ENCODE results near the gene TAF8. TPM values are rescaled to one million over a fixed set of nuclear protein-coding genes. Genes with fewer than 3 reads are reported as not detected.

The TAF8 gene
- total RNA-seq, 1 donor from 2014 or later = 25.1 TPM

GRCh38 chr6:42120895-42121865 is 70.9 kb downstream of the TAF8 start:
- peak; percentile 55 for DNase-seq (ENCODE audit: low read depth)

GRCh38 chr6:42123379-42124103 is 73.2 kb downstream of the TAF8 start:
- DNase-seq (ENCODE audit: low read depth) = no peak

- DNase-seq (ENCODE audit: low read depth) = no peak
Measured at GRCh38 chr6:42124223-42124836, 74.0 kb downstream of the TAF8 start.

- no peak for DNase-seq (ENCODE audit: low read depth)
Measured at GRCh38 chr6:42125231-42125630, 74.9 kb downstream of the TAF8 start.

- DNase-seq (ENCODE audit: low read depth) = no peak
Measured at GRCh38 chr6:42125663-42126062, 75.3 kb downstream of the TAF8 start.

GRCh38 chr6:42128460-42129359 is 78.4 kb downstream of the TAF8 start:
- peak; percentile 93 for DNase-seq (ENCODE audit: low read depth)

- no peak for DNase-seq (ENCODE audit: low read depth)
Measured at GRCh38 chr6:42129360-42129676, 79.0 kb downstream of the TAF8 start.

- DNase-seq (ENCODE audit: low read depth) = peak; percentile 37
Measured at GRCh38 chr6:42131531-42131930, 81.2 kb downstream of the TAF8 start.

- DNase-seq (ENCODE audit: low read depth) = no peak
Measured at GRCh38 chr6:42133926-42134325, 83.6 kb downstream of the TAF8 start.

- no peak for DNase-seq (ENCODE audit: low read depth)
Measured at GRCh38 chr6:42135161-42135560, 84.8 kb downstream of the TAF8 start.

GRCh38 chr6:42135722-42136121 is 85.4 kb downstream of the TAF8 start:
- DNase-seq (ENCODE audit: low read depth) = no peak

GRCh38 chr6:42136508-42137193 is 86.3 kb downstream of the TAF8 start:
- no peak for DNase-seq (ENCODE audit: low read depth)

Other genes starting within 250 kb of the TAF8 start
- 2.2 and 3.1 TPM in 2 replicates for gene USP49, start 155.1 kb upstream of the TAF8 start, total RNA-seq
- gene MED20, start 129.4 kb upstream of the TAF8 start, total RNA-seq = 26.4 and 27.3 TPM in 2 replicates
- gene BYSL, start 129.0 kb upstream of the TAF8 start, total RNA-seq = 28.1 and 28.3 TPM in 2 replicates
- 169 and 170 TPM in 2 replicates for gene CCND3, start 108.7 kb upstream of the TAF8 start, total RNA-seq
- 0.16 TPM in 2 replicates for gene C6orf132, start 92.1 kb downstream of the TAF8 start, total RNA-seq
- gene GUCA1A, start 122.8 kb downstream of the TAF8 start, total RNA-seq = not detected in 2 replicates
- gene GUCA1B, start 144.4 kb downstream of the TAF8 start, total RNA-seq = 0.57 and 2.0 TPM in 2 replicates
- 73.5 and 102 TPM in 2 replicates for gene MRPS10, start 167.3 kb downstream of the TAF8 start, total RNA-seq